ENCODE data around the gene MPHOSPH8. TPM values are rescaled to one million over a fixed set of nuclear protein-coding genes. Genes with fewer than 3 reads are reported as not detected.

The MPHOSPH8 gene
- total RNA-seq, 1 donor from 2014 or later: 32.2 TPM

DNA sequence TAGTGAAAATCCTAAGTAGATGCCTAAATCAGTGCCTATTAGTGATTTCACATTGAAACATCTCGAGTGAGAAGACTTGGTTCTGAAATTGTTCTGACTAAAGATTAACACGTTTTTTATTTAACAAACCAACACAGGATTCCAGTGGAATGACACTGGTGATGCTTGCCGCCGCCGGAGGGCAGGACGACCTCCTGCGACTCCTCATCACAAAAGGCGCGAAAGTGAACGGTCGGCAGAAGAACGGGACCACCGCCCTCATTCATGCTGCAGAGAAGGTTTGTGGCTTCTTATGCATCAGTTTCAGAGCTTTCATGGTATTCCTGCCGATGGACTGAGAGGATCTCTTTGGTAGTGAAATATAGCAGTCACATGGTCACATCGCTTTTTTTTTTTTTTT, 28.1 kb downstream of the MPHOSPH8 start:
- TF ChIP-seq, protein P1, sequence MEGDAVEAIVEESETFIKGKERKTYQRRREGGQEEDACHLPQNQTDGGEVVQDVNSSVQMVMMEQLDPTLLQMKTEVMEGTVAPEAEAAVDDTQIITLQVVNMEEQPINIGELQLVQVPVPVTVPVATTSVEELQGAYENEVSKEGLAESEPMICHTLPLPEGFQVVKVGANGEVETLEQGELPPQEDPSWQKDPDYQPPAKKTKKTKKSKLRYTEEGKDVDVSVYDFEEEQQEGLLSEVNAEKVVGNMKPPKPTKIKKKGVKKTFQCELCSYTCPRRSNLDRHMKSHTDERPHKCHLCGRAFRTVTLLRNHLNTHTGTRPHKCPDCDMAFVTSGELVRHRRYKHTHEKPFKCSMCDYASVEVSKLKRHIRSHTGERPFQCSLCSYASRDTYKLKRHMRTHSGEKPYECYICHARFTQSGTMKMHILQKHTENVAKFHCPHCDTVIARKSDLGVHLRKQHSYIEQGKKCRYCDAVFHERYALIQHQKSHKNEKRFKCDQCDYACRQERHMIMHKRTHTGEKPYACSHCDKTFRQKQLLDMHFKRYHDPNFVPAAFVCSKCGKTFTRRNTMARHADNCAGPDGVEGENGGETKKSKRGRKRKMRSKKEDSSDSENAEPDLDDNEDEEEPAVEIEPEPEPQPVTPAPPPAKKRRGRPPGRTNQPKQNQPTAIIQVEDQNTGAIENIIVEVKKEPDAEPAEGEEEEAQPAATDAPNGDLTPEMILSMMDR (IDR thresholded peaks at IDR 0.05): no peak
- no peaks in the 10 kb centered on the region for H3K27me3 Mint-ChIP-seq (ENCODE audit: unreplicated experiment)
- no peak for DNase-seq (ENCODE audit: extremely low spot score, unreplicated experiment)
- H3K4me1 Mint-ChIP-seq (ENCODE audit: unreplicated experiment): no peaks in the 10 kb centered on the region
- peaks cover 52% of the 10 kb centered on the region for H3K36me3 Mint-ChIP-seq (ENCODE audit: unreplicated experiment)
- H3K4me3 Mint-ChIP-seq (ENCODE audit: unreplicated experiment): no peak overlapping the region
- no peaks in the 10 kb centered on the region for H3K9me3 Mint-ChIP-seq (ENCODE audit: unreplicated experiment)
- H3K27ac Mint-ChIP-seq (ENCODE audit: unreplicated experiment): no peak overlapping the region

DNA sequence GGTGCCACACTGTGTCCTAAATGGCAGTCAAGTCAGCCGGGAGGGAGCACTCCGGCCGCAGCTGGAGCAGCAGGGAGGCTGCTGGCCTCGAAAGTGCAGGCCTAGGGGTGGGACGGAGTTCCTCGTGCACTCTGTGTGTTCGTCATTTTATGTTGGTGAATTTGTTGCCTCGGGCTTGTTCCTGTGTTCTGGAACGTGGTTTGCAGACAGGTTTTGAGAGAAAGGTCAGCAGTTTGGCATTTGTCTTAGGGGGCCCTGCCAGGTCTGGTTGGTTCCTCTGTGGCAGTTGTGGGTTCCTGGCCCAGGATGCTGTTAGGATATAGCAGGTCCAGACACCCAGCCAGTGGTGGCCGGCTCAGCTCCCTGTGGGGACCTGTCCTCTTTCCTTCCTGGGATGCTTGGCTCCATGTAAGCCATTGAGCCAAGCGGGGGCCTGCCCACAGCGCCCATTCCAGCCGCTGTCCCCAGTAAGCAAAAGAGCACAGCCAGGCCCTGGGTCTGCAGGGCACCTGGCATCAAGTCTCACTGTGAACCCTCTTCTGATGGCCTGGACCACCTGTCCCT, 30.0 kb downstream of the MPHOSPH8 start:
- H3K36me3 Mint-ChIP-seq (ENCODE audit: unreplicated experiment): peaks cover 61% of the 10 kb centered on the region
- H3K4me1 Mint-ChIP-seq (ENCODE audit: unreplicated experiment): no peaks in the 10 kb centered on the region
- no peaks in the 10 kb centered on the region for H3K27me3 Mint-ChIP-seq (ENCODE audit: unreplicated experiment)
- TF ChIP-seq, protein P1 (IDR thresholded peaks at IDR 0.05): no peak
- no peak overlapping the region for H3K4me3 Mint-ChIP-seq (ENCODE audit: unreplicated experiment)
- no peak overlapping the region for H3K27ac Mint-ChIP-seq (ENCODE audit: unreplicated experiment)
- no peaks in the 10 kb centered on the region for H3K9me3 Mint-ChIP-seq (ENCODE audit: unreplicated experiment)
- no peak for DNase-seq (ENCODE audit: extremely low spot score, unreplicated experiment)

DNA sequence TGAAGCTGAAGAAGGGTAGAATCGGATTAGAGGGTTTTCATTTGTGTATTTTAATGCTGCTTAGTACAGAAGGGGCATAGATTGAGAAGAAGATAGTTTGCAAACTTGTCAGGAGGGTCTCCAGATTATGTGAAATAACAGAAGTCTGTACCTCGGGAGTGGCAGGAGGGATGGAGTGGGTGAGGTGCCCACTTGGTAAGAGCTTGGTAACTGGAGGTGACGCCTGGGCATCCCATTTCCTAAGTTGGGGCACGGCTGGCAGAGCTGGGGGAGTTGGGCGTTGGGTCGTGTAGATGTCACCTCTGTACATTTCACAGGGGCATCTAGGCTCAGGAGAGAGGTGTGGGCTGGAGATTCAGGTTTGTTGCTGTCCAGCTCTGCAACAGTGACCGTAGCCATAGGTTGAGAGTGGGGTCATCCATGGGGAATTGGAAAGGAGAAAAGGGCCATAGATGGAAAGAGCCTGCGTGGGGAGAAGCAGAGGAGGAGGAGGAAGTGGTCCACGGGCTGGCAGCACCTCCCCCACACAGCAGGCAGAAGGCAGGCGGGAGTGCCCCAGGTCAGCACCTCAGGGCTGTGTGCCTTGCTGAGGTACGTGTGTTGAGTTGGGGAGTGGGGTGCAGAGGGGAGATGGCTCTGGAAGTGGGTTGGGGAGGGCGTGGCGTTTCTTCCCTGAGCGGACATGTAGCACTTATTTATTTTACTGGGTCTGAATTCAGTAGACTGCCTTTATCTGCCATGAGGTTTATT, 31.2 kb downstream of the MPHOSPH8 start:
- no peak overlapping the region for H3K27ac Mint-ChIP-seq (ENCODE audit: unreplicated experiment)
- no peak overlapping the region for H3K4me3 Mint-ChIP-seq (ENCODE audit: unreplicated experiment)
- peaks cover 59% of the 10 kb centered on the region for H3K36me3 Mint-ChIP-seq (ENCODE audit: unreplicated experiment)
- H3K9me3 Mint-ChIP-seq (ENCODE audit: unreplicated experiment): no peaks in the 10 kb centered on the region
- no peaks in the 10 kb centered on the region for H3K4me1 Mint-ChIP-seq (ENCODE audit: unreplicated experiment)
- TF ChIP-seq, protein P1 (IDR thresholded peaks at IDR 0.05): no peak
- no peaks in the 10 kb centered on the region for H3K27me3 Mint-ChIP-seq (ENCODE audit: unreplicated experiment)
- DNase-seq (ENCODE audit: extremely low spot score, unreplicated experiment): no peak

DNA sequence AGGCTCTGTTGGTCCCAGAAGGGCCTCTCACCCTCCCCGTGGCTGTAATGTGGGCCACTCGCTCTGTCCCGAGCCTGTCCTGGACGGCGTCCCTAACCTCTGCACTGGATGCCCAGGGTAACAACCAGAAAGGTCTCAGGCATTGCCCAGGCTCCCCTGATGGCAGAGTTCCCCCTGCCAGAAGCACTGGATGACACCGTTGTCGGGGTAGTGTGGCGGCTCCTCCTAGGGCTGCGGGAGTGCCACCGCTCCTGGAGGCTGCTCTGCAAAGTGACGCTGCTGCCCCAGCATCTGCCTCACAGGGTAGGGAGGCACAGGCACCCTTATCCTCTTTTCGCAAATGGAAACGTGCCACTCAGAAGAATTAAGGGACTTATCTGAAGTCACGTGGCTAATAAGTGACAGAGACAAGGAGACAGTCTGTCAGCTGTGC, 32.0 kb downstream of the MPHOSPH8 start:
- no peak for DNase-seq (ENCODE audit: extremely low spot score, unreplicated experiment)
- Mint-ChIP-seq H3K27ac (ENCODE audit: unreplicated experiment) (no peak overlapping the region), H3K27me3 (ENCODE audit: unreplicated experiment) (no peaks in the 10 kb centered on the region), H3K9me3 (ENCODE audit: unreplicated experiment) (no peaks in the 10 kb centered on the region), H3K36me3 (ENCODE audit: unreplicated experiment) (peaks cover 64% of the 10 kb centered on the region), H3K4me3 (ENCODE audit: unreplicated experiment) (no peak overlapping the region), H3K4me1 (ENCODE audit: unreplicated experiment) (peaks cover 4% of the 10 kb centered on the region)
- TF ChIP-seq, protein P1 (IDR thresholded peaks at IDR 0.05): no peak

DNA sequence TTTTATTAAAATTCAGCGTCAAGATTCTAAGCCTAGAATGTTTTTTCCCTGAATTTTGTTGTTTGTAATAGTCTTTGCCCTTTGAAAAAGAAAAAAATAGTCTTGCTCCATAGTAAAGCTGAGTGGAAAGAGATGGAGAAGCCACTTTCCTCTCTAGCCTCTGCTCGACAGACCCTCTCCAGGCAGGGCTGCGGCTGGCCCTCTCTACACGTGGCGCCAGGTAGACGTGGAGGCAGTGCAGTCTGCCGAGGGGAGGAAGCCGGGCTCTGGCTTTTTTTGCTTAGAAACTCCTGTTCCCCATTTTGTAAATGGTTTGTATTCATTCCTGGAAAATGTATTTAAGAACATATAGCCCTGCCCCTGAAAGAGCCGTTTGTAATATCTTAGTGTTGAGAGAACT, 35.3 kb downstream of the MPHOSPH8 start:
- TF ChIP-seq, protein P1 (IDR thresholded peaks at IDR 0.05): no peak
- Mint-ChIP-seq H3K36me3 (ENCODE audit: unreplicated experiment) (peaks cover 65% of the 10 kb centered on the region), H3K4me3 (ENCODE audit: unreplicated experiment) (no peak overlapping the region), H3K4me1 (ENCODE audit: unreplicated experiment) (peaks cover 4% of the 10 kb centered on the region), H3K27me3 (ENCODE audit: unreplicated experiment) (no peaks in the 10 kb centered on the region), H3K9me3 (ENCODE audit: unreplicated experiment) (no peaks in the 10 kb centered on the region), H3K27ac (ENCODE audit: unreplicated experiment) (no peak overlapping the region)
- DNase-seq (ENCODE audit: extremely low spot score, unreplicated experiment): no peak
